Liver (tissue), 9 donors: ENCODE results near the gene VIPR2. TPM values are rescaled to one million over a fixed set of nuclear protein-coding genes. Genes with fewer than 3 reads are reported as not detected.

ENCODE experiments used
- DNase-seq: peaks from one replicate; pipeline ENCODE4 v3.0.0-alpha.2; 2017; ENCODE audit warnings: low spot score
- H3K27ac ChIP-seq, 2 donors: one replicate each; pipeline ENCODE4 v1.7.0; 2013; ENCODE audit warnings: inconsistent platforms in 2 of 2, low read length in 2 of 2, control low read depth in 1 of 2, low read depth in 1 of 2, mild to moderate bottlenecking in 1 of 2
- H3K27me3 ChIP-seq, 4 donors: one replicate each; pipeline versions ENCODE4 v1.6.1 to v1.7.0; 2013; ENCODE audit warnings: low read length in 3 of 4, inconsistent platforms in 1 of 4, mild to moderate bottlenecking in 1 of 4, moderate library complexity in 1 of 4; ENCODE audit not compliant: control insufficient read depth in 4 of 4, insufficient read depth in 4 of 4
- H3K36me3 ChIP-seq, 4 donors: one replicate each; pipeline versions ENCODE4 v1.6.1 to v1.7.0; 2013; ENCODE audit warnings: low read length in 3 of 4, mild to moderate bottlenecking in 3 of 4, low read depth in 1 of 4, moderate library complexity in 1 of 4; ENCODE audit not compliant: control insufficient read depth in 4 of 4, insufficient read depth in 3 of 4
- H3K4me1 ChIP-seq, 4 donors: one replicate each; pipeline versions ENCODE4 v1.6.1 to v1.7.0; 2013; ENCODE audit warnings: low read length in 3 of 4, mild to moderate bottlenecking in 3 of 4, moderate library complexity in 1 of 4; ENCODE audit not compliant: control insufficient read depth in 4 of 4, insufficient read depth in 4 of 4
- H3K4me3 ChIP-seq, 3 donors: one replicate each; pipeline versions ENCODE4 v1.6.1 to v1.7.0; 2013; ENCODE audit warnings: low read length in 3 of 3, control low read depth in 1 of 3, low read depth in 1 of 3, mild to moderate bottlenecking in 1 of 3
- H3K9ac ChIP-seq, 2 donors: one replicate each; pipeline ENCODE4 v1.7.0; 2013; ENCODE audit warnings: low read length in 2 of 2, mild to moderate bottlenecking in 2 of 2, moderate library complexity in 2 of 2, control low read depth in 1 of 2, low read depth in 1 of 2
- H3K9me3 ChIP-seq, 4 donors: one replicate each; pipeline versions ENCODE4 v1.6.1 to v1.7.0; 2013; ENCODE audit warnings: low read length in 3 of 4; ENCODE audit not compliant: control insufficient read depth in 4 of 4
- EGR1 ChIP-seq, 2 donors: IDR thresholded peaks; 2 replicates each; pipeline ENCODE4 v1.6.1; 2016 to 2018; ENCODE audit warnings: antibody characterized with exemption in 2 of 2, low read depth in 2 of 2
- FOXA1 ChIP-seq: IDR thresholded peaks from 2 replicates; pipeline ENCODE4 v1.6.1; 2016; ENCODE audit warnings: antibody characterized with exemption
- FOXA2 ChIP-seq: IDR thresholded peaks from 2 replicates; pipeline ENCODE4 v1.6.1; 2016; ENCODE audit warnings: antibody characterized with exemption
- GABPA ChIP-seq, 2 donors: IDR thresholded peaks in 1 of 2; conservative IDR thresholded peaks in 1 of 2; 2 replicates each; pipeline ENCODE4 v1.6.1; 2016; ENCODE audit warnings: antibody characterized with exemption in 2 of 2, mild to moderate bottlenecking in 1 of 2, moderate library complexity in 1 of 2
- HNF4A ChIP-seq, 2 donors: conservative IDR thresholded peaks; 2 replicates each; pipeline ENCODE4 v1.6.1; 2016; ENCODE audit warnings: antibody characterized with exemption in 2 of 2, mild to moderate bottlenecking in 2 of 2
- HNF4G ChIP-seq: IDR thresholded peaks from 2 replicates; pipeline ENCODE4 v1.6.1; 2016; ENCODE audit warnings: antibody characterized with exemption
- NR2F2 ChIP-seq: IDR thresholded peaks from 2 replicates; pipeline ENCODE4 v1.6.1; 2016; ENCODE audit warnings: antibody characterized with exemption
- RXRA ChIP-seq, 2 donors: IDR thresholded peaks; 2 replicates each; pipeline ENCODE4 v1.6.1; 2017 to 2018; ENCODE audit warnings: antibody characterized with exemption in 2 of 2, mild to moderate bottlenecking in 1 of 2
- YY1 ChIP-seq: IDR thresholded peaks from 2 replicates; pipeline ENCODE4 v1.6.1; 2016; ENCODE audit warnings: antibody characterized with exemption, mild to moderate bottlenecking
- WGBS: extraction: QIAGEN DNeasy Blood & Tissue Kit; methylation state at CpG from one replicate; pipeline ENCODE4 v1.1.7; 2013; 5-methylcytosine and 5-hydroxymethylcytosine counted together
- polyA plus RNA-seq, 2 donors: library from polyadenylated mRNA; stranded (reverse) in 1 of 2; unstranded in 1 of 2; fragments of 200-250 nt in 1 of 2; fragments of >200 nt in 1 of 2; fragmentation: Nextera tagmentation in 1 of 2; extraction: Ambion mirVana in 1 of 2; gene quantifications; one replicate each; pipeline versions ENCODE4 v1.2.1 to v1.2.3, GENCODE V29; 2013 to 2015
- total RNA-seq, 2 donors: library from RNA; depleted of rRNA; stranded (reverse); fragments of >200 nt; gene quantifications; one replicate each; pipeline ENCODE4 v1.2.3, GENCODE V29; 2014
- TF ChIP-seq, protein P1 (sequence below): IDR thresholded peaks from 2 replicates; pipeline ENCODE4 v1.6.1; 2016; ENCODE audit warnings: antibody characterized with exemption
- TF ChIP-seq, protein P2 (sequence below): IDR thresholded peaks from 2 replicates; pipeline ENCODE4 v1.6.1; 2016; ENCODE audit warnings: antibody characterized with exemption
- TF ChIP-seq, protein P3 (sequence below): IDR thresholded peaks from 2 replicates; pipeline ENCODE4 v1.6.1; 2016; ENCODE audit warnings: antibody characterized with exemption, mild to moderate bottlenecking
- donor health status: healthy.
- donor health status: healthy.
- donor health status: healthy.
- donor health status: healthy.
- donor health status: healthy.

Gene VIPR2
- total and polyA plus RNA-seq, 4 donors, result 0.05 to 0.17 (median 0.10) TPM; not detected in 1

DNA sequence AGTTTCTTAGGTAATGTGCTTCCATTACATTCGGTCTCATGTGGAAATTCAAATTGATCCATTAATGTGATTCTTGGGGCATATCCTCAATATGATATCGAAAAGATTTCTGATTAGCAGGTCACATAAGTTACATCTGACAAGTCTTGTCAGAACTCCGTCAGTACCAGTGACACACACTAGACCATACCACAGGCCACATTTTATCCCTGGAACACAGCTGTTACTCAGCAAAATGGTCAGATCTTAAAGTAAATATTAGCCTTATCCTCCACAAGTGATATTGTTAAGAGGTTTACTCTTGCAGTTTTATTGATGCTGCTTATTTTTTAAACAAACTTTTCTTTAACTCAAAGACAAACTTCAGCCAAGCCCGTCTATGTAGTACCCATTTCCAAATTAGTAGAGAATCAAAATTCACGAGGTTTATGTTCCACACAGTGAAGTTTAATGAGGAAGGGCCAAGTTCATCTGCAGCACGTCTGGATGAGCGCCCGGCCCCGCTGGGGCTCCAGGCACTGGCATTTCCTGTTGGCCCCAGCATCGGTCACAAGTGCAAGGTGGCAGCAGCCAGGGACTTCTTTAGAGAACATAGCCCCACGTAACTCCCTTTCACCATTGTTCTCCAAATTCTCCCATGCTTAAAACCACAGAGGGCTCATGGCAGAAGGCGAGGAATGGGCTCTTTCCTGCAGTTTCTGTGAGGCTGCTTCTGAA is 132.2 kb downstream of the VIPR2 start (continued):
- TF ChIP-seq YY1, result no peak
- TF ChIP-seq FOXA2, result no peak

DNA sequence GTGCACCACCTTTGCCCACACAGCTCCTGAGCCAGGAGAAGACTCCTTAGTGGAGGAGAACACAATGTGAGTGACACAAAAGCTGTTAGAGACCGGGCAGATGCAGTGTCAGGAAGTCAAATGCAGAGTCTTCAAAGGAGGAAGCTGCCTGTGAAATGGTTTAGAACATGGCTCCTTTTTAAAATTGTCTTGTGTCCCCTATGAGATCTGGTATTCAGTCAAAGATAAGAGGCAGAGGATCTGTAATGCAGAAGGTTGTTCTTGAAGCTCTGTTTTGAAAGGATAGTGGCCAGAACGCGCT is 133.0 kb downstream of the VIPR2 start:
- 74% methylated on average over 3 of the region's 3 CpGs for WGBS
- no peaks in the 10 kb centered on the region for H3K4me1 ChIP-seq
- H3K27ac ChIP-seq, result no peak overlapping the region
- no peaks in the 10 kb centered on the region for H3K36me3 ChIP-seq
- no peaks in the 10 kb centered on the region for H3K27me3 ChIP-seq
- no peak overlapping the region for H3K4me3 ChIP-seq
- DNase-seq, result no peak
- no peak for TF ChIP-seq HNF4A (conservative IDR thresholded peaks at IDR 0.05)
- no peak for TF ChIP-seq FOXA1
- no peak for TF ChIP-seq EGR1 (IDR thresholded peaks at IDR 0.05; ENCODE audit: low read depth in 2 of 2)
- TF ChIP-seq, protein P1, sequence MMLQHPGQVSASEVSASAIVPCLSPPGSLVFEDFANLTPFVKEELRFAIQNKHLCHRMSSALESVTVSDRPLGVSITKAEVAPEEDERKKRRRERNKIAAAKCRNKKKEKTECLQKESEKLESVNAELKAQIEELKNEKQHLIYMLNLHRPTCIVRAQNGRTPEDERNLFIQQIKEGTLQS, result no peak
- no peak for TF ChIP-seq RXRA (IDR thresholded peaks at IDR 0.05)
- TF ChIP-seq GABPA (IDR thresholded peaks at IDR 0.05 in 1 of 2, conservative IDR thresholded peaks at IDR 0.05 in 1 of 2), result no peak
- no peak for TF ChIP-seq HNF4G
- TF ChIP-seq, protein P2, sequence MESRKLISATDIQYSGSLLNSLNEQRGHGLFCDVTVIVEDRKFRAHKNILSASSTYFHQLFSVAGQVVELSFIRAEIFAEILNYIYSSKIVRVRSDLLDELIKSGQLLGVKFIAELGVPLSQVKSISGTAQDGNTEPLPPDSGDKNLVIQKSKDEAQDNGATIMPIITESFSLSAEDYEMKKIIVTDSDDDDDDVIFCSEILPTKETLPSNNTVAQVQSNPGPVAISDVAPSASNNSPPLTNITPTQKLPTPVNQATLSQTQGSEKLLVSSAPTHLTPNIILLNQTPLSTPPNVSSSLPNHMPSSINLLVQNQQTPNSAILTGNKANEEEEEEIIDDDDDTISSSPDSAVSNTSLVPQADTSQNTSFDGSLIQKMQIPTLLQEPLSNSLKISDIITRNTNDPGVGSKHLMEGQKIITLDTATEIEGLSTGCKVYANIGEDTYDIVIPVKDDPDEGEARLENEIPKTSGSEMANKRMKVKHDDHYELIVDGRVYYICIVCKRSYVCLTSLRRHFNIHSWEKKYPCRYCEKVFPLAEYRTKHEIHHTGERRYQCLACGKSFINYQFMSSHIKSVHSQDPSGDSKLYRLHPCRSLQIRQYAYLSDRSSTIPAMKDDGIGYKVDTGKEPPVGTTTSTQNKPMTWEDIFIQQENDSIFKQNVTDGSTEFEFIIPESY, result no peak
- no peaks in the 10 kb centered on the region for H3K9me3 ChIP-seq
- no peak overlapping the region for H3K9ac ChIP-seq

DNA sequence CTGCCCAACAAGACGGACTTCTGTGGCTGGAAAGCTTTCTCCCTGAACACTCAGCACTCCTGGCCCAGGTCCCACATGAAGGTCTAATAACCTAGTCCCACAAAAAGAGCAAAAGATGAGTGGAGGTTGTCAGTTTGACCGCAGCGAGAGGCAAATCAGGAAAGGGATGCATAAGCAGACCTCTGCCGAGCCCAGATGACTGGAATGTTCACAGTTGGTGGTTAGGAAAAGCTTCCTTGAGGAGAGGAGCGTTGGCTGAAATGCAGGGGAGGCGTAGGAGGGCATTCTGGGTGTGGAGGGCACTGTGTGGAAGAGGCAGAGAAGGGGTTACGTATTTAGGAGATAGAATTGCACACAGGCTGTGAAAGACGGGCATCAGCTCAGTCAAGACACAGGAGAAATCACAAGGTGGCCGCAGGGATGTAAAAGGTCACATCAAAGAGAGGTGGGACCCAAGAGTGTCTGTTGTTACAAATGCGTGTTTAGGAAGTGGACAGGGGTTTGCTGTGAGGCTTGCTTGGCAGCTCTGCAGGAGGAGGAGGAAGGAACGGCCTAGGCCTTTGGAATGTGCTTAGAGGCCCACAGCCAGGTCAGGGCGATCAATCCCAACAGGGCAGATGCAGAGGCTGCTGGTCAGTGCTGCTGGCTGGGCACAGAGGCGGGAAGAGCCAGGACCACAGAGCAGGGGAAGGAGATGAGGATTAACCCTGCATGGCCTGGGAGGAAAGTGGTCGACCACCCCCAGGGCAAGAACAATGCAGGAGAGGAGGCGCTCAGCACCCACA is 133.5 kb downstream of the VIPR2 start:
- Histone ChIP-seq H3K9me3 (no peaks in the 10 kb centered on the region), H3K27me3 (no peaks in the 10 kb centered on the region), H3K27ac (no peak overlapping the region), H3K36me3 (no peaks in the 10 kb centered on the region), H3K9ac (no peak overlapping the region), H3K4me1 (no peaks in the 10 kb centered on the region), H3K4me3 (no peak overlapping the region)
- TF ChIP-seq, protein P3, sequence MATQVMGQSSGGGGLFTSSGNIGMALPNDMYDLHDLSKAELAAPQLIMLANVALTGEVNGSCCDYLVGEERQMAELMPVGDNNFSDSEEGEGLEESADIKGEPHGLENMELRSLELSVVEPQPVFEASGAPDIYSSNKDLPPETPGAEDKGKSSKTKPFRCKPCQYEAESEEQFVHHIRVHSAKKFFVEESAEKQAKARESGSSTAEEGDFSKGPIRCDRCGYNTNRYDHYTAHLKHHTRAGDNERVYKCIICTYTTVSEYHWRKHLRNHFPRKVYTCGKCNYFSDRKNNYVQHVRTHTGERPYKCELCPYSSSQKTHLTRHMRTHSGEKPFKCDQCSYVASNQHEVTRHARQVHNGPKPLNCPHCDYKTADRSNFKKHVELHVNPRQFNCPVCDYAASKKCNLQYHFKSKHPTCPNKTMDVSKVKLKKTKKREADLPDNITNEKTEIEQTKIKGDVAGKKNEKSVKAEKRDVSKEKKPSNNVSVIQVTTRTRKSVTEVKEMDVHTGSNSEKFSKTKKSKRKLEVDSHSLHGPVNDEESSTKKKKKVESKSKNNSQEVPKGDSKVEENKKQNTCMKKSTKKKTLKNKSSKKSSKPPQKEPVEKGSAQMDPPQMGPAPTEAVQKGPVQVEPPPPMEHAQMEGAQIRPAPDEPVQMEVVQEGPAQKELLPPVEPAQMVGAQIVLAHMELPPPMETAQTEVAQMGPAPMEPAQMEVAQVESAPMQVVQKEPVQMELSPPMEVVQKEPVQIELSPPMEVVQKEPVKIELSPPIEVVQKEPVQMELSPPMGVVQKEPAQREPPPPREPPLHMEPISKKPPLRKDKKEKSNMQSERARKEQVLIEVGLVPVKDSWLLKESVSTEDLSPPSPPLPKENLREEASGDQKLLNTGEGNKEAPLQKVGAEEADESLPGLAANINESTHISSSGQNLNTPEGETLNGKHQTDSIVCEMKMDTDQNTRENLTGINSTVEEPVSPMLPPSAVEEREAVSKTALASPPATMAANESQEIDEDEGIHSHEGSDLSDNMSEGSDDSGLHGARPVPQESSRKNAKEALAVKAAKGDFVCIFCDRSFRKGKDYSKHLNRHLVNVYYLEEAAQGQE, result no peak
- TF ChIP-seq, protein P2, result no peak
- TF ChIP-seq NR2F2, result no peak
- no peak for TF ChIP-seq YY1
- no peak for TF ChIP-seq HNF4A (conservative IDR thresholded peaks at IDR 0.05)
- no peak for DNase-seq
- 73% methylated on average over 15 of the region's 15 CpGs for WGBS
